ENCODE results near the gene ZNF664. TPM values are rescaled to one million over a fixed set of nuclear protein-coding genes. Genes with fewer than 3 reads are reported as not detected.

Gene ZNF664
- total RNA-seq, 1 donor from 2014 or later: 67.6 TPM

GRCh38 chr12:123960856-123961255 is 12.2 kb upstream of the ZNF664 start:
- Histone ChIP-seq H4K20me1 (ENCODE audit: insufficient read depth, low read length) (peaks cover 61% of the 10 kb centered on the region), H3K36me3 (ENCODE audit: insufficient read depth, low read length) (no peaks in the 10 kb centered on the region), H3K27ac (ENCODE audit: low read depth, low read length) (no peak overlapping the region), H3K27me3 (ENCODE audit: insufficient read depth, low read length) (no peaks in the 10 kb centered on the region), H3K4me2 (ENCODE audit: low read length) (no peak overlapping the region), H3K9ac (ENCODE audit: low read length) (no peak overlapping the region), H3K79me2 (ENCODE audit: insufficient read depth, low read length) (peaks cover 28% of the 10 kb centered on the region), H3K4me1 (ENCODE audit: insufficient read depth, low read length) (no peaks in the 10 kb centered on the region), H3K9me3 (ENCODE audit: insufficient read depth, low read depth, low read length) (no peaks in the 10 kb centered on the region), H2AFZ (ENCODE audit: low read depth, low read length) (no peak overlapping the region), H3K4me3 (ENCODE audit: insufficient read depth, low read depth, low read length) (no peak overlapping the region)
- no peak for DNase-seq (ENCODE audit: low read depth)
- peaks cover 13% of the 10 kb centered on the region for H3K36me3 Mint-ChIP-seq (ENCODE audit: low read depth, unreplicated experiment)
- no peak overlapping the region for H3K4me3 Mint-ChIP-seq (ENCODE audit: unreplicated experiment)
- no peaks in the 10 kb centered on the region for H3K4me1 Mint-ChIP-seq (ENCODE audit: low read depth, unreplicated experiment)
- no peaks in the 10 kb centered on the region for H3K9me3 Mint-ChIP-seq (ENCODE audit: unreplicated experiment)
- no peak overlapping the region for H3K27ac Mint-ChIP-seq (ENCODE audit: unreplicated experiment)
- H3K27me3 Mint-ChIP-seq (ENCODE audit: low read depth, unreplicated experiment): no peaks in the 10 kb centered on the region
- FAIRE-seq: no peak
- TF ChIP-seq EZH2 (IDR thresholded peaks at IDR 0.05; ENCODE audit: insufficient read depth, low read length) (no peak), CTCF (IDR thresholded peaks at IDR 0.05; ENCODE audit: insufficient read depth, low read depth, low read length) (no peak)

GRCh38 chr12:123961585-123962345 is 11.2 kb upstream of the ZNF664 start:
- Histone ChIP-seq H3K27ac (ENCODE audit: low read depth, low read length) (no peak overlapping the region), H3K9ac (ENCODE audit: low read length) (no peak overlapping the region), H3K4me3 (ENCODE audit: insufficient read depth, low read depth, low read length) (no peak overlapping the region), H3K4me2 (ENCODE audit: low read length) (no peak overlapping the region), H3K27me3 (ENCODE audit: insufficient read depth, low read length) (no peaks in the 10 kb centered on the region), H3K9me3 (ENCODE audit: insufficient read depth, low read depth, low read length) (no peaks in the 10 kb centered on the region), H3K4me1 (ENCODE audit: insufficient read depth, low read length) (peaks cover 6% of the 10 kb centered on the region), H4K20me1 (ENCODE audit: insufficient read depth, low read length) (peaks cover 66% of the 10 kb centered on the region), H2AFZ (ENCODE audit: low read depth, low read length) (no peak overlapping the region), H3K79me2 (ENCODE audit: insufficient read depth, low read length) (peaks cover 36% of the 10 kb centered on the region), H3K36me3 (ENCODE audit: insufficient read depth, low read length) (no peaks in the 10 kb centered on the region)
- no peaks in the 10 kb centered on the region for H3K27me3 Mint-ChIP-seq (ENCODE audit: low read depth, unreplicated experiment)
- H3K4me3 Mint-ChIP-seq (ENCODE audit: unreplicated experiment): no peak overlapping the region
- H3K9me3 Mint-ChIP-seq (ENCODE audit: unreplicated experiment): no peaks in the 10 kb centered on the region
- FAIRE-seq: no peak
- H3K36me3 Mint-ChIP-seq (ENCODE audit: low read depth, unreplicated experiment): peaks cover 13% of the 10 kb centered on the region
- DNase-seq (ENCODE audit: low read depth): no peak
- peaks cover 7% of the 10 kb centered on the region for H3K4me1 Mint-ChIP-seq (ENCODE audit: low read depth, unreplicated experiment)
- no peak for TF ChIP-seq CTCF (IDR thresholded peaks at IDR 0.05; ENCODE audit: insufficient read depth, low read depth, low read length)
- TF ChIP-seq EZH2 (IDR thresholded peaks at IDR 0.05; ENCODE audit: insufficient read depth, low read length): no peak
- H3K27ac Mint-ChIP-seq (ENCODE audit: unreplicated experiment): no peak overlapping the region

GRCh38 chr12:123962513-123962912 is 10.5 kb upstream of the ZNF664 start:
- no peak overlapping the region for H3K4me3 ChIP-seq (ENCODE audit: insufficient read depth, low read depth, low read length)
- H3K36me3 ChIP-seq (ENCODE audit: insufficient read depth, low read length): no peaks in the 10 kb centered on the region
- H3K27me3 ChIP-seq (ENCODE audit: insufficient read depth, low read length): no peaks in the 10 kb centered on the region
- Mint-ChIP-seq H3K9me3 (ENCODE audit: unreplicated experiment) (no peaks in the 10 kb centered on the region), H3K27me3 (ENCODE audit: low read depth, unreplicated experiment) (no peaks in the 10 kb centered on the region), H3K36me3 (ENCODE audit: low read depth, unreplicated experiment) (peaks cover 16% of the 10 kb centered on the region), H3K4me1 (ENCODE audit: low read depth, unreplicated experiment) (peaks cover 15% of the 10 kb centered on the region), H3K4me3 (ENCODE audit: unreplicated experiment) (no peak overlapping the region), H3K27ac (ENCODE audit: unreplicated experiment) (no peak overlapping the region)
- H2AFZ ChIP-seq (ENCODE audit: low read depth, low read length): no peak overlapping the region
- peaks cover 12% of the 10 kb centered on the region for H3K4me1 ChIP-seq (ENCODE audit: insufficient read depth, low read length)
- no peak overlapping the region for H3K27ac ChIP-seq (ENCODE audit: low read depth, low read length)
- H4K20me1 ChIP-seq (ENCODE audit: insufficient read depth, low read length): peaks cover 74% of the 10 kb centered on the region
- DNase-seq (ENCODE audit: low read depth) (no peak), FAIRE-seq (no peak)
- H3K9ac ChIP-seq (ENCODE audit: low read length): no peak overlapping the region
- no peaks in the 10 kb centered on the region for H3K9me3 ChIP-seq (ENCODE audit: insufficient read depth, low read depth, low read length)
- no peak overlapping the region for H3K4me2 ChIP-seq (ENCODE audit: low read length)
- peaks cover 40% of the 10 kb centered on the region for H3K79me2 ChIP-seq (ENCODE audit: insufficient read depth, low read length)
- no peak for TF ChIP-seq CTCF (IDR thresholded peaks at IDR 0.05; ENCODE audit: insufficient read depth, low read depth, low read length)
- TF ChIP-seq EZH2 (IDR thresholded peaks at IDR 0.05; ENCODE audit: insufficient read depth, low read length): no peak

Data from astrocyte (in vitro differentiated cells and primary cell).